Measurements from ENCODE around the gene NAMPT.
"Not testable (repeated sequence)": the region's sequence is repeated elsewhere in the genome, so short reads cannot be mapped to it uniquely, and the experiment has no call there.

- not testable (repeated sequence) for TF ChIP-seq POLR2AphosphoS5 (IDR thresholded peaks at IDR 0.05; ENCODE audit: low read depth, low read length); CTCF (IDR thresholded peaks at IDR 0.05); REST (IDR thresholded peaks at IDR 0.05; ENCODE audit: insufficient read depth in 1 of 2, low read depth in 2 of 2, low read length in 1 of 2); SIN3A (IDR thresholded peaks at IDR 0.05; ENCODE audit: borderline replicate concordance, insufficient read depth, low read depth, low read length); TCF7L2 (IDR thresholded peaks at IDR 0.05; ENCODE audit: low read depth, low read length)
Measured at GRCh38 chr7:106320254-106320770, 35.5 kb upstream of the NAMPT start.
